ENCODE data around the gene ZNF747.

ZNF747 gene

GRCh38 chr16:30566531-30566930 is 31.9 kb upstream of the ZNF747 start:
- no peak overlapping the region for H3K4me3 ChIP-seq (ENCODE audit: low read depth, low read length)
- TF ChIP-seq, protein P1, sequence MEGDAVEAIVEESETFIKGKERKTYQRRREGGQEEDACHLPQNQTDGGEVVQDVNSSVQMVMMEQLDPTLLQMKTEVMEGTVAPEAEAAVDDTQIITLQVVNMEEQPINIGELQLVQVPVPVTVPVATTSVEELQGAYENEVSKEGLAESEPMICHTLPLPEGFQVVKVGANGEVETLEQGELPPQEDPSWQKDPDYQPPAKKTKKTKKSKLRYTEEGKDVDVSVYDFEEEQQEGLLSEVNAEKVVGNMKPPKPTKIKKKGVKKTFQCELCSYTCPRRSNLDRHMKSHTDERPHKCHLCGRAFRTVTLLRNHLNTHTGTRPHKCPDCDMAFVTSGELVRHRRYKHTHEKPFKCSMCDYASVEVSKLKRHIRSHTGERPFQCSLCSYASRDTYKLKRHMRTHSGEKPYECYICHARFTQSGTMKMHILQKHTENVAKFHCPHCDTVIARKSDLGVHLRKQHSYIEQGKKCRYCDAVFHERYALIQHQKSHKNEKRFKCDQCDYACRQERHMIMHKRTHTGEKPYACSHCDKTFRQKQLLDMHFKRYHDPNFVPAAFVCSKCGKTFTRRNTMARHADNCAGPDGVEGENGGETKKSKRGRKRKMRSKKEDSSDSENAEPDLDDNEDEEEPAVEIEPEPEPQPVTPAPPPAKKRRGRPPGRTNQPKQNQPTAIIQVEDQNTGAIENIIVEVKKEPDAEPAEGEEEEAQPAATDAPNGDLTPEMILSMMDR (IDR thresholded peaks at IDR 0.05; ENCODE audit: insufficient read depth, low read length, missing control alignments) = no peak
- no peak for DNase-seq (ENCODE audit: low read depth, low spot score)
- ChIA-PET CTCF (interaction anchor here (0.9 to 1.6 kb wide), 3 partner anchors 8 to 25 kb away, joined by 3 to 4 read pairs (median 3); partner anchors contain the start of gene ZNF764), POLR2A (no interaction called here)

GRCh38 chr16:30565984-30566383 is 31.3 kb upstream of the ZNF747 start:
- H3K4me3 ChIP-seq (ENCODE audit: low read depth, low read length) = no peak overlapping the region
- ChIA-PET CTCF (interaction anchor here (0.8 to 1.6 kb wide), 5 partner anchors 8 to 136 kb away, joined by 3 to 4 read pairs (median 3); partner anchors contain the start of genes DCTPP1 and ZNF764), POLR2A (no interaction called here)
- no peak for DNase-seq (ENCODE audit: low read depth, low spot score)
- TF ChIP-seq, protein P1 (IDR thresholded peaks at IDR 0.05; ENCODE audit: insufficient read depth, low read length, missing control alignments) = no peak

DNA sequence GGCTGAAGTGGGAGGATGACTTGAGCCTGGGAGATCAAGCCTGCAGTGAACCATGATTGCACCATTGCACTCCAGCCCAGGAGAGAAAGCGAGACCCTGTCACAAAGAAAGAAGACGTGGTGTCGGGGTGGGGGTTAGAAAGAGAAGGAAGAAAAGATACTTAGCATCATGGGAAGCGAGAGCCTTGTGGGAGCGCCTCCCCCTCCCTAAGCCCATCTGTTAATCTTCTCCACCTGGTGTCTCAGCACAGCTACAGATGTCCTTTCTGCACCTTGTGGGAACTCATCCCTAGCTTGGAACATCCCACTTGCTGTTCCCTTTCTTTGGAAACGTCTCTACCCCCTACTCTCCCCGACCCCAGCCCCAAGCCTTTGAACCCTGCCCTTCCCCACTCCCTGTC is 30.9 kb upstream of the ZNF747 start:
- H3K4me3 ChIP-seq (ENCODE audit: low read depth, low read length) = no peak overlapping the region
- ChIA-PET CTCF (interaction anchor here (0.8 to 1.8 kb wide), 5 partner anchors 24 to 136 kb away, joined by 3 to 5 read pairs (median 4); partner anchors contain the start of gene DCTPP1), POLR2A (no interaction called here)
- no peak for DNase-seq (ENCODE audit: low read depth, low spot score)
- TF ChIP-seq, protein P1 (IDR thresholded peaks at IDR 0.05; ENCODE audit: insufficient read depth, low read length, missing control alignments) = no peak

DNA sequence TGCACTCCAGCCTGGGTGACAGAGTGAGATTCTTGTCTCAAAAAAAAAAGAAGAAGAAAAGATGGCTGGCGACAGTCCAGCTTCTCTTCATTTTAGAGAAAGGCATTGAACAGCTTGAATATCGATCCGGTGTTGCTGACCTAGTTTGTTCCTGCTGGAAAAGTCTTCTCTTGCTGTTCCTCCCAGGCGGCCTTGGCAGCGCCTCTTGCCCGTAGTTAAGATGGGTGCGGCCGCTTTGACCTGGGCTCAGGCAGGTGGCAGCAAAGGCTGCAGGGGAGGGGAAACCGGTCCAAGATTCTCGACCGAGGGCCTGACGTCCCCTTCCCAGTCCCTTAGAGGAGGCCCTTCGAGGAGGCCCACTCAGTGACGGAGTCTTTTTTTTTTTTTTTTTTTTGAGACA is 27.4 kb upstream of the ZNF747 start:
- TF ChIP-seq, protein P1 (IDR thresholded peaks at IDR 0.05; ENCODE audit: insufficient read depth, low read length, missing control alignments) = no peak
- H3K4me3 ChIP-seq (ENCODE audit: low read depth, low read length) = no peak overlapping the region
- ChIA-PET POLR2A (no interaction called here), CTCF (no interaction called here)
- DNase-seq (ENCODE audit: low read depth, low spot score) = no peak

GRCh38 chr16:30561089-30561816 is 26.6 kb upstream of the ZNF747 start:
- no peak overlapping the region; the same call in 1 of the 2 replicates for H3K4me3 ChIP-seq (ENCODE audit: low read depth, low read length)
- ChIA-PET POLR2A (no interaction called here), CTCF (no interaction called here)
- TF ChIP-seq, protein P1 (IDR thresholded peaks at IDR 0.05; ENCODE audit: insufficient read depth, low read length, missing control alignments) = no peak
- DNase-seq (ENCODE audit: low read depth, low spot score) = no peak

DNA sequence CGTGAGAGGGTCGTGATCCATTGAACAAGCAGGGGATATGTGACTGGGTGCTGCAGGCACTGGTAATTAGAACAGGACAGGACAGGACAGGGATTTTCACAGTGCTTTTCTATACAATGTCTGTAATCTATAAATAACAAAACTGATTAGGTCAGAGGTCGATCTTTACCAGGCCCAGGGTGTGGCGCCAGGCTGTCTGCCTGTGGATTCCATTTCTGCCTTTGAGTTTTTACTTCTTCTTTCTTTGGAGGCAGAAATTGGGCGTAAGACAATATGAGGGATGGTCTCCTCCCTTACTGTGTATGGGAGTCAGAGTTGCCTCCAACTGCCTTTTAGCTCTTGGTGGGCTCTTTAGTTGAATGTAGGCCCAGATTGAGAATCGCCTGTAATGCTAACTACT is 25.0 kb upstream of the ZNF747 start:
- DNase-seq (ENCODE audit: low read depth, low spot score) = no peak
- ChIA-PET POLR2A (no interaction called here), CTCF (no interaction called here)
- TF ChIP-seq, protein P1 (IDR thresholded peaks at IDR 0.05; ENCODE audit: insufficient read depth, low read length, missing control alignments) = no peak
- H3K4me3 ChIP-seq (ENCODE audit: low read depth, low read length) = no peak overlapping the region
